Thyroid gland (tissue), 4 donors: ENCODE measurements around the gene SULT2B1.

Experiments used
- POLR2A ChIP-seq, 2 donors: fragments of 450-650 bp; IDR thresholded peaks; one replicate each; pipeline ENCODE4 v1.6.1; 2017; ENCODE audit warnings: antibody characterized with exemption in 2 of 2, mild to moderate bottlenecking in 2 of 2, moderate library complexity in 1 of 2
- TF ChIP-seq, protein P1 (sequence below), 6 experiments: fragments of 200-600 bp in 3 of 6; fragments of 450-650 bp in 3 of 6; sonication (generic) in 3 of 6; IDR thresholded peaks; one replicate each; pipeline ENCODE4 v1.5.1; 2016 to 2019; ENCODE audit warnings: antibody characterized with exemption in 6 of 6, mild to moderate bottlenecking in 2 of 6, inconsistent platforms in 1 of 6, moderate library complexity in 1 of 6

DNA sequence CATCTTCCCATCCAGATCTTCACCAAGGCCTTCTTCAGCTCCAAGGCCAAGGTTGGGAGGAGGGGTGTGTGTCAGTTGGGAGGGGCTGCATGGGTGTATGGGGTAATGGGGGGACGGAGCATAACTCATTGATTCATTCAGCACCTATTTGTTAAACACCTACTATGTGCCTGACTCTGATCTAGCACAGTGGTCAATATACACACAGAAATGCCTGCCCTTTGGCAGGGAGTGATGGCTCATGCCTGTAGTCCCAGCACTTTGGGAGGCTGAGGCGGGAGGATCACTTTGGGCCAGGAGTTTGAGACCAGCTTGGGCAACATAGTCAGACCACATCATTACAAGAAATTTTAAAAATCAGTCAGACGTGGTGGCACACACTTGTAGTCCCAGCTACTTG, 35.4 kb downstream of the SULT2B1 start:
- TF ChIP-seq, protein P1, sequence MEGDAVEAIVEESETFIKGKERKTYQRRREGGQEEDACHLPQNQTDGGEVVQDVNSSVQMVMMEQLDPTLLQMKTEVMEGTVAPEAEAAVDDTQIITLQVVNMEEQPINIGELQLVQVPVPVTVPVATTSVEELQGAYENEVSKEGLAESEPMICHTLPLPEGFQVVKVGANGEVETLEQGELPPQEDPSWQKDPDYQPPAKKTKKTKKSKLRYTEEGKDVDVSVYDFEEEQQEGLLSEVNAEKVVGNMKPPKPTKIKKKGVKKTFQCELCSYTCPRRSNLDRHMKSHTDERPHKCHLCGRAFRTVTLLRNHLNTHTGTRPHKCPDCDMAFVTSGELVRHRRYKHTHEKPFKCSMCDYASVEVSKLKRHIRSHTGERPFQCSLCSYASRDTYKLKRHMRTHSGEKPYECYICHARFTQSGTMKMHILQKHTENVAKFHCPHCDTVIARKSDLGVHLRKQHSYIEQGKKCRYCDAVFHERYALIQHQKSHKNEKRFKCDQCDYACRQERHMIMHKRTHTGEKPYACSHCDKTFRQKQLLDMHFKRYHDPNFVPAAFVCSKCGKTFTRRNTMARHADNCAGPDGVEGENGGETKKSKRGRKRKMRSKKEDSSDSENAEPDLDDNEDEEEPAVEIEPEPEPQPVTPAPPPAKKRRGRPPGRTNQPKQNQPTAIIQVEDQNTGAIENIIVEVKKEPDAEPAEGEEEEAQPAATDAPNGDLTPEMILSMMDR (IDR thresholded peaks at IDR 0.05), result no peak
- no peak for TF ChIP-seq POLR2A (IDR thresholded peaks at IDR 0.05)
